ENCODE results near the gene FIGN.

GRCh38 chr2:163715668-163716067 is 20.1 kb downstream of the FIGN start:
- no peak for TF ChIP-seq CTCF (CRISPR knock-in tag; IDR thresholded peaks at IDR 0.05)
- TF ChIP-seq E2F1 (CRISPR knock-in tag; IDR thresholded peaks at IDR 0.05) = no peak
- TF ChIP-seq RFXANK (CRISPR knock-in tag; IDR thresholded peaks at IDR 0.05) = no peak
- TF ChIP-seq MXI1 (IDR thresholded peaks at IDR 0.05; ENCODE audit: borderline replicate concordance, low read depth, low read length) = no peak
- TF ChIP-seq SIN3A (IDR thresholded peaks at IDR 0.05; ENCODE audit: borderline replicate concordance, low read depth, low read length) = no peak
- no peak for TF ChIP-seq NR2F1 (CRISPR knock-in tag; IDR thresholded peaks at IDR 0.05)
- TF ChIP-seq, protein P1, sequence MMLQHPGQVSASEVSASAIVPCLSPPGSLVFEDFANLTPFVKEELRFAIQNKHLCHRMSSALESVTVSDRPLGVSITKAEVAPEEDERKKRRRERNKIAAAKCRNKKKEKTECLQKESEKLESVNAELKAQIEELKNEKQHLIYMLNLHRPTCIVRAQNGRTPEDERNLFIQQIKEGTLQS (CRISPR knock-in tag; IDR thresholded peaks at IDR 0.05) = no peak
- TF ChIP-seq POLR2AphosphoS5 (IDR thresholded peaks at IDR 0.05; ENCODE audit: low read depth, low read length) = no peak
- TF ChIP-seq SAFB2 (CRISPR knock-in tag; IDR thresholded peaks at IDR 0.05; ENCODE audit: borderline replicate concordance, low read depth) = no peak
- TF ChIP-seq IKZF5 (CRISPR knock-in tag; IDR thresholded peaks at IDR 0.05) = no peak
- no peak for TF ChIP-seq PAF1 (CRISPR knock-in tag; IDR thresholded peaks at IDR 0.05)
- no peak for TF ChIP-seq GRHL1 (CRISPR knock-in tag; conservative IDR thresholded peaks at IDR 0.05)
- TF ChIP-seq CAMTA2 (CRISPR knock-in tag; IDR thresholded peaks at IDR 0.05; ENCODE audit: borderline replicate concordance) = no peak
- no peak for TF ChIP-seq NFIC (IDR thresholded peaks at IDR 0.05; ENCODE audit: low read length)

Measured in HepG2 (cell line).